NT2/D1 (cell line): ENCODE data around the gene ANO1.

Experiments used
- YY1 ChIP-seq: IDR thresholded peaks from 2 replicates; pipeline ENCODE4 v1.6.1; 2011; ENCODE audit not compliant: insufficient read length, insufficient read depth
- ZNF274 ChIP-seq: IDR thresholded peaks from 2 replicates; pipeline ENCODE4 v1.6.1; 2011; ENCODE audit warnings: mild to moderate bottlenecking, low read depth, low read length

GRCh38 chr11:70156291-70157037 is 78.3 kb downstream of the ANO1 start:
- TF ChIP-seq YY1 (no peak), ZNF274 (no peak)
